Measurements from ENCODE around the gene RNASE11. TPM values are rescaled to one million over a fixed set of nuclear protein-coding genes. Genes with fewer than 3 reads are reported as not detected.
A peak's percentile ranks its signal among the peaks of the same experiment; 100 is the strongest.

Gene RNASE11
- total and polyA plus RNA-seq, 2 of the 4 experiments (the other 2 are of a cell fraction) = not detected

DNA sequence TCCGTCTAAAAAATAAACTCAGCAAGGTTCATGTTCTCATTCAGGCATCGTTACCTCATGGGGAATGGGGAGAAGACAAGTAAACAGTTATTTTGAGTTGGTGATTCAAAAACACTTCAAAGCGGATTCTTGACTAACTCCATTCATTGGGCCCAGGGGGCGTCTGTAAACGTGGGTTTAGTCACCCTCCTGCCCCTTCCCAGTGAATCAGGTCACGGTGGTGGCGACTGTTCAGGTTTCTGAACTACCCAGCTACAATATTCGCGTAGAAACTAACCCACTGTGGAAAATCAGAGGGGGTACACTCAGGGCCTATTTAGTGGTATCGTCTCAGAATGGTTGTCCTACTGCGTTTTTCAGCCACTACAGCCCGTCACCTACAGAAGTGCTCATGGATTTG lies 38.5 kb upstream of the RNASE11 start:
- no peak overlapping the region for H2AK9ac ChIP-seq (replicated peaks; ENCODE audit: low read depth, low read length, poor library complexity)
- no peak overlapping the region for H3K27ac ChIP-seq (ENCODE audit: insufficient read depth, low read length)
- intact Hi-C loops (cut with micrococcal nuclease) (no loop called here), dilution Hi-C loops (cut with HindIII; ENCODE audit: low sequenced_read_pairs, unreplicated experiment) (no loop called here), in situ Hi-C loops (cut with MboI; ENCODE audit: low sequenced_read_pairs) (no loop called here)
- no peak overlapping the region for H4K5ac ChIP-seq (ENCODE audit: low read depth, low read length)
- H2BK120ac ChIP-seq (ENCODE audit: low read depth, low read length) = no peak overlapping the region
- no peak overlapping the region for H3K56ac ChIP-seq (ENCODE audit: extremely low read depth, insufficient read depth, low read length)
- ChIA-PET POLR2A (ENCODE audit: unreplicated experiment) (no interaction called here), CTCF (no interaction called here)
- H2BK15ac ChIP-seq (ENCODE audit: low read depth, low read length) = no peak overlapping the region
- H4K8ac ChIP-seq (ENCODE audit: low read depth in 2 of 2, low read length in 2 of 2) = no peak overlapping the region
- H4K20me1 ChIP-seq (ENCODE audit: insufficient read depth, low read length) = peaks cover 4% of the 10 kb centered on the region; the same call in 1 of the 2 replicates
- H3K79me1 ChIP-seq (ENCODE audit: low read depth in 1 of 2, low read length in 2 of 2) = no peaks in the 10 kb centered on the region
- no peak overlapping the region for H3K14ac ChIP-seq (replicated peaks; ENCODE audit: low read depth, low read length)
- no CpG with 5 or more reads among the region's 12 CpGs for WGBS, 2 experiments (ENCODE audit: extremely low coverage in 2 of 2, insufficient read length in 1 of 2)
- no peak overlapping the region for H2BK20ac ChIP-seq (ENCODE audit: low read depth, low read length)
- H3K18ac ChIP-seq (ENCODE audit: low read depth, low read length) = no peak overlapping the region
- H3K27me3 ChIP-seq (ENCODE audit: control insufficient read depth, insufficient read depth, low read length) = peaks cover 12% of the 10 kb centered on the region
- H3K9ac ChIP-seq (ENCODE audit: low read depth, low read length) = no peak overlapping the region
- ATAC-seq (ENCODE audit: low read depth) = no peak
- no peak overlapping the region for H4K91ac ChIP-seq (ENCODE audit: insufficient read depth, low read depth, low read length)
- no peak for DNase-seq
- no peak overlapping the region for H3K4me3 ChIP-seq (ENCODE audit: insufficient read depth, low read depth, low read length)
- H3K9me3 ChIP-seq (ENCODE audit: control insufficient read depth, insufficient read depth, low read length) = no peaks in the 10 kb centered on the region
- no peak for TF ChIP-seq CHD1 (IDR thresholded peaks at IDR 0.05; ENCODE audit: low read depth, low read length)
- TF ChIP-seq FOS (IDR thresholded peaks at IDR 0.05; ENCODE audit: low read depth, low read length) = no peak
- TF ChIP-seq, protein P1, sequence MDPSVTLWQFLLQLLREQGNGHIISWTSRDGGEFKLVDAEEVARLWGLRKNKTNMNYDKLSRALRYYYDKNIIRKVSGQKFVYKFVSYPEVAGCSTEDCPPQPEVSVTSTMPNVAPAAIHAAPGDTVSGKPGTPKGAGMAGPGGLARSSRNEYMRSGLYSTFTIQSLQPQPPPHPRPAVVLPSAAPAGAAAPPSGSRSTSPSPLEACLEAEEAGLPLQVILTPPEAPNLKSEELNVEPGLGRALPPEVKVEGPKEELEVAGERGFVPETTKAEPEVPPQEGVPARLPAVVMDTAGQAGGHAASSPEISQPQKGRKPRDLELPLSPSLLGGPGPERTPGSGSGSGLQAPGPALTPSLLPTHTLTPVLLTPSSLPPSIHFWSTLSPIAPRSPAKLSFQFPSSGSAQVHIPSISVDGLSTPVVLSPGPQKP (IDR thresholded peaks at IDR 0.05; ENCODE audit: borderline replicate concordance, low read depth, low read length) = no peak
- TF ChIP-seq RFX5 (IDR thresholded peaks at IDR 0.05; ENCODE audit: low read depth, low read length) = no peak
- TF ChIP-seq SMC3 (IDR thresholded peaks at IDR 0.05; ENCODE audit: low read depth, low read length) = no peak
- TF ChIP-seq POLR2A (IDR thresholded peaks at IDR 0.05; ENCODE audit: low read depth, low read length) = no peak
- no peak for TF ChIP-seq MAZ (IDR thresholded peaks at IDR 0.05; ENCODE audit: borderline replicate concordance, low read depth, low read length)
- H3K9me1 ChIP-seq (ENCODE audit: insufficient read depth, low read length) = no peaks in the 10 kb centered on the region
- H3K4me1 ChIP-seq (ENCODE audit: control insufficient read depth, insufficient read depth, low read length) = peaks cover 4% of the 10 kb centered on the region; the same call in 1 of the 2 replicates
- no peak overlapping the region for H3K4ac ChIP-seq (ENCODE audit: low read depth, low read length)
- H3K4me2 ChIP-seq (ENCODE audit: low read depth, low read length) = peak overlapping the region; percentile 75
- no peak overlapping the region for H2AFZ ChIP-seq (replicated peaks; ENCODE audit: low read length, poor library complexity)
- no peak overlapping the region for H3K23ac ChIP-seq (ENCODE audit: low read depth, low read length)
- no peaks in the 10 kb centered on the region for H3K36me3 ChIP-seq (ENCODE audit: control insufficient read depth, insufficient read depth, low read length)
- no peak overlapping the region for H2BK5ac ChIP-seq (ENCODE audit: low read depth, low read length, poor library complexity, severe bottlenecking)
- BruUV-seq (replicated peaks) = no TSS peak
- no peak overlapping the region for H2AK5ac ChIP-seq (ENCODE audit: low read depth, low read length)

Measured in IMR-90 (cell line).